B cell (primary cell): ENCODE data around the gene SMTNL2.

Experiments used
- EZH2 ChIP-seq: IDR thresholded peaks from 2 replicates; pipeline ENCODE4 v1.6.1; 2012; ENCODE audit warnings: borderline replicate concordance, low read depth, mild to moderate bottlenecking, moderate library complexity, low read length; ENCODE audit not compliant: insufficient read depth, poor library complexity, severe bottlenecking
- TF ChIP-seq, protein P1 (sequence below): fragments of 200-600 bp; IDR thresholded peaks from one replicate; pipeline ENCODE4 v1.8.0; 2022; ENCODE audit warnings: antibody characterized with exemption, mild to moderate bottlenecking

DNA sequence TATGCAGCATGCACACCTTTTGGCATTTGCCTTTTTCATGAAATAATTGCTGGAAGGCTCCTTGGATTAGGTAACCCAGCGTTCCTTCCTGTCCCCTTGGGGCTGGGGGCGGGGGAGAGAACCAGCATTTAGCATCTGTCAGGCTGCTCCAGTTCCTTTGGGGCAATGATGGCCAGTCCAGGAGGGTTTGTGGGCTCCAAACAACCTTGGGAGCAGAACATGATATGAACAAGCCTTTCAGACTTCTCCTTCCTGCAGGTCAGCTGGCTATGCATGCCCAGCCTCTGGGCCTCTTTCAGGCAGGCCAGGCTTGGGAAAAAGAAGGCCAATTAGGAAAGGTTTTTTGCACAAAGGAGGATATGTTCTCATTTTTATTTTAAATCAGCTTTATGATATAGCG lies 1.1 kb upstream of the SMTNL2 start:
- TF ChIP-seq, protein P1, sequence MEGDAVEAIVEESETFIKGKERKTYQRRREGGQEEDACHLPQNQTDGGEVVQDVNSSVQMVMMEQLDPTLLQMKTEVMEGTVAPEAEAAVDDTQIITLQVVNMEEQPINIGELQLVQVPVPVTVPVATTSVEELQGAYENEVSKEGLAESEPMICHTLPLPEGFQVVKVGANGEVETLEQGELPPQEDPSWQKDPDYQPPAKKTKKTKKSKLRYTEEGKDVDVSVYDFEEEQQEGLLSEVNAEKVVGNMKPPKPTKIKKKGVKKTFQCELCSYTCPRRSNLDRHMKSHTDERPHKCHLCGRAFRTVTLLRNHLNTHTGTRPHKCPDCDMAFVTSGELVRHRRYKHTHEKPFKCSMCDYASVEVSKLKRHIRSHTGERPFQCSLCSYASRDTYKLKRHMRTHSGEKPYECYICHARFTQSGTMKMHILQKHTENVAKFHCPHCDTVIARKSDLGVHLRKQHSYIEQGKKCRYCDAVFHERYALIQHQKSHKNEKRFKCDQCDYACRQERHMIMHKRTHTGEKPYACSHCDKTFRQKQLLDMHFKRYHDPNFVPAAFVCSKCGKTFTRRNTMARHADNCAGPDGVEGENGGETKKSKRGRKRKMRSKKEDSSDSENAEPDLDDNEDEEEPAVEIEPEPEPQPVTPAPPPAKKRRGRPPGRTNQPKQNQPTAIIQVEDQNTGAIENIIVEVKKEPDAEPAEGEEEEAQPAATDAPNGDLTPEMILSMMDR = no peak
- no peak for TF ChIP-seq EZH2
